ENCODE measurements around the gene ARL5C.
A peak's percentile ranks its signal among the peaks of the same experiment; 100 is the strongest.
"Not testable (repeated sequence)": the region's sequence is repeated elsewhere in the genome, so short reads cannot be mapped to it uniquely, and the experiment has no call there.

Gene ARL5C

DNA sequence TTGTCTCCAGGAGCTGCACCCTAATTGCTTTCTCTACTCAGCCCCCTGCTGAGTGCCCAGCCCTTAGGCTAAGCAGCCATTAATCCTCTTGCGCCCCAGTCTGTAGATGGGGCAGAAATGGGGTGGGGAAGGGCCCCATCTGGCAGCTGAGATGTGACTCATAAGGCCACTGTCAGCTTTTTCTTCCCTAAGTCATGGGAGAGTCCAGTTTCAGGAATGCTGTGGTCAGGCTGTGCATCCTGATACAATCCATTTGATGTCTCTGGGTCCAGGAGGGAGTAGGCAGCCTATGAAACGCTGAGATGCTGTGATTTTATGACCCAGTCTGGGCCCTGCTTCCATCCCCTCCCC, 26.8 kb downstream of the ARL5C start:
- DNase-seq: no peak

DNA sequence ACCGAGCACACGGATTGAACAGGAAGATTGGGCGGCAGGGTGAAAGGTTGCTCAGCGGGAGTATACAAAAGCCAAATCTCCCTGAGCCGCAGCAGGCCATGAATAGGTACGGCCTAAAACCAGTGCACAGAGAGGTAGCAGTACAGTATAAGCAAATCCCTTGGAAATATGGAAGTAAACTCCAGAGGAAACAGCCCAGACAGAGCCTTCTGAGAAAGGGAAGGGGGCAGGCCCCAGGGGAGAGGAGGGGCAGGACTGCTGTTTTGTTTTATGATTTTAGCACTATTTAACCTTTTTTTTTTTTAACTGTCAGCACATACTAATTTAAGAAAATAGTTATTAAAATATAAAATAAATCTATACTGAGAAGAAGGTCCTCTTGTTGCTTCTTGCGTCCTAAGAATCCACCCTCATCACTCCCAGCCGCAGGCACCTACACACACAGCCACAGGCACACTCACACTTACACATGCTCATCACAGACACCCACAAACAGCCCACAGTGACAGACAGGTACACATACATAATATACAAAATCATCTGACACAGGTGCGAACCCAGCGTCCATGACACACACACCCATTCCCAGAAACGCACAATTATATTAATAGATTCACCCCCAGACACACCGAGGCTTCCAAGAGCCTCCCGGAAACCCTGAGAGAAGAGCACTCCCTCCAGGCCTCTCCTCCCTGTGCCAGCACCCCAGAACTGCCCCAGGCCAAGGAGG, 27.4 kb downstream of the ARL5C start:
- no peak for DNase-seq

DNA sequence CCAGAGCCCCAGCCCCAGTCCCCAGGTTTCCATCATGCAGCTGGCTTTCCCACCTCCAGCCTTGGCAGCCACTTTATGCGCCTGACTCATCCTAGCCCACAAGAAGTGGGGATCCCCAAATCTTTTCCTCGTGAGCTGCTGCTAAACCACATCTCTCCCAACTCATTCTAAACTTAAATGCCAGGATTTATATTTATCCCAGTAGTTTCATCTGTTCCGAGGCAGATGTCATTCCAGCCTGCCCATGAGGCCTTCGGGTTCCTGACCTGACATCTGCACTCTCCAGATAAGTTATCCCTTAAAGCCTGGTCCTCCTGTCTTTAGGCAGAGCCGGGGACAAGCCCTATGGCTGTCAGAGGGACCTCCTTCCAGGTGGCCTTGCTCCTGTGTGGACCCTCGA, 31.1 kb downstream of the ARL5C start:
- DNase-seq: no peak

DNA sequence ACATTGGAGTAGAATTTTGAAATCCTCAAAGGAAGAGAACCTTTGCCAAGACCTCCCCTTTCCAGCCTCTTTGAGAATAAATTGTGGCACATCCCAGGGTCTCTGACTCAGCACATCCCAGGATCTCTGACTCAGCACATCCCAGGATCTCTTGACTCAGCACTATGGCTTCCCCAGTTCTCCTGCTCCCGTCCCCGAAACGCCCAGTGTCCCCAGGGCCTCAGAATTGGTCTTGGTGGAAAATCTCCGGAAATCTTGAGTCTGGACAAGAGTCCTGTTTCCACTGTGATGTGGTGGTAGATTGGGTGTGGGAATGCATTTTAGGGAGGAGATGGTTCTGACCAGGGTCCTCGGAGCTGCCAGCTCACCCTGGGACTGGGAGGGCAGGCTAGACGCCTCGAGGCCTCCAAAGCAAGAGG, 33.8 kb downstream of the ARL5C start:
- no peak for DNase-seq

DNA sequence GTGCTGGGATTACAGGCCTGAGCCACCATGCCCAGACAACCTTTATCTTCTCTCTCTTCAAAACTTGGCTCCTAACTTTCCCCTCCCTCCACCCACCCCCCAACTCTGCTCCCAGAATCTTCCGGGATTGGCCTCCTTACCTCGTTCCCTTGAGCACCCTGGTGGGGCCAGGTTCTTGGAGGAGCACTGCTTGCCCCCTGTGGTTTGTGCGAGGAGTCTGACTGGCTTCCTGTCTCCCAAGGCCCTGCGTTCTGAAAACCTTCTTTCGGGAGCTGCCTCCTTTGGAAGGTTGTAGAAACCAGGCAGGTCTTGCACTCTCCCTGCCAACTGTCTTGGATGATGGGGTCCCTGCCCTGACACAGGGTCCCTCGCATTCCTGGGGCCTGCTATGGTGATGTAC, 34.3 kb downstream of the ARL5C start:
- no peak for DNase-seq

DNA sequence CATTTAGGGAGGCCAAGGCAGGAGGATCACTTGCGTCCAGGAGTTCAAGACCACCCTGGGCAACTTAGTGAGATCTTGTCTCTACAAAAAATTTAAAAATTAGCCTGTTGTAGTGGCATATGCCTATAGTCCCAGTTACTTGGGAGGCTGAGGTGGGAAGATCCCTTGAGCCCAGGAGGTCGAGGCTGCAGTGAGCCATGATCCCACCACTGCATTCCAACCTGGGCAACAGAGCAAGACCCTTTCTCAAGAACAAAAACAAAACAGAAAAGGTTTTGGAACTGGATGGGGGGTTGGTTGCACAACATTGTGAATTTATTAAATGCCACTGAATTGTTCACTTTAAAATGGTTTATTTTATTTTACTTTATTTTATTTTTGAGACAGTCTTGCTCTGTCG, 35.8 kb downstream of the ARL5C start:
- no peak for DNase-seq

DNA sequence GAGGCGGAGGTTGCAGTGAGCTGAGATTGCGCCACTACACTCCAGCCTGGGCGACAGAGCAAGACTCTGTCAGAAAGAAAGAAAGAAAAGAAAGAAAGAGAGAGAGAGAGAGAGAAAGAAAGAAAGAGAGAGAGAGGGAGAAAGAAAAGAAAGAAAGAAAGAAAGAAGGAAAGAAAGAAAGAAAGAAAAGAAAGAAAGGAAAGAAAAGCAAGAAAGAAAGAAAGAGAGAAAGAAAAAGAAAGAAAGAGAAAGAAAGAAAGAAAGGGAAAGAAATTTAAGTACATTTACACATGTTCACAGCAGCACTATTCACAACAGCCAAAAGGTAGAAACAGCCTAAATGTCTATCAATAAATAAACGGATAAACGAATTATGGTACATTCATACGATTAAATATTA, 36.4 kb downstream of the ARL5C start:
- not testable (repeated sequence) for DNase-seq

DNA sequence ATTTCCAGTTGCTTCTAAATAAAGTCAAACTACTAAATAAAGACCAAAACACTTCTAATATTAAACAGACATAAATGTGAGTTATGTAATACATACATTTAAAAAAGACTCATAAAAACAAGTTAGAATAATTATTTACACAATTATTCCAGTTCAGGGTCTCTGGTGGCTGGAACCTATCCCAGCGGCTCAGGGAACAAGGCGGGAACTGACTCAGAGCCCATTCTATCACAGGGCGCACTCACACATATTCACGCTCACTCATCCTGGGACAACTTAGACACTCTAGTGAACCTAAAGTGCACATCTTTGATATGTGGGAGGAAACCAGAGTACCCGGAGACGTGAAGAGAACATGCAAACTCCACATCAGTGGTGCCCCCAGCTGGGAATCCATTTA, 39.5 kb downstream of the ARL5C start:
- no peak for DNase-seq

DNA sequence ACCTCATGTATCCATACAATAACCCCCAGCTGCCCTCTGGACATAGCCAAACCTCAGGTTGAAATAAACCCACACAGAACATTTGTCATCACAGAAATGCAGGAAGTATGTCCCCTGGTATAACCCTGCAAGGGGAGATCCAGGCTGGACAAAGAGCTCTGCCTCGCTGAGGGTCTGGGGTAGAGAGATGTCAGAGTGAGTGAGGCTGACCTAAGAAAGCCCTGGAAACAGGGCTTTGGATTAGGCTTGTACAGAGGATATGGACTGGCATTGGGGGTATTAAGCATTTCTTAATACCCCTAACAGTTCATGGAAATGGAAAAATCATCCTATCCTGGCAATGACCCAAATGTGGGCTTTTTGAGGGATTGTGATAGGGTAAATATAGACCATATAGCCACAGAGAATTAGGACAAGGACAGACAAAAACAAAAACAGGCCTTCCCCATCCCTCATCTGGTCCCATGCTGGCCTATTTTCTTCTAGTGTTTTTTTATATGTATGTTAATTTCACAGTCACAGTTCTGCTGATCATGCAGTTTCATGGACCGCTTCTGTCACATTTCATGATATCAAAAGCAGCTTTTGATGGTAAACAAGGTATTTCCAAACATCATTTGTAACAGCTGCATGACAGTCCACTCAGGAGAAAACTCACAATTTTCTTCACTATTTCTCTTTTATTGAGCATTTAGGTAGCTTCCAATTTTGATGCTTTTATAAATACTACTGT, 40.7 kb downstream of the ARL5C start:
- DNase-seq: no peak

DNA sequence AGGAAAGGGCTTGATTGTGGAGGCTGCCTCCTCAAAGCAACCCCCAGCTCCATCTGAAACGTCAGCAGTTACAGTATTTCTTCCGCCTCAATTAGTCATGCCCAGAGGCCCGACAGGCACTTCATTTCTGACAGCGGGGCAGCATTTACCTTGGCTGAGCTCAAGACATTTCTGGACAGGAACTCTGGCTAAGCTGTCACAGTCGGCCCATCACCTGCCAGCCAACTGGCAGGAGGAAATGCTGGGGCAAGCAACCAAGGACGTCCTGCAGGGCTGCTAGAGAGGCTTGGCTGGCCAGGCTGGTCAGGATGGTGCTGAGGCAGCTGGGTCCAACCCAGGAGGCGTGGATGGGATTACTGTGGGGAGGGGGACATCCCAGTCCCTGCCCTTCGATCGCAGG, 42.3 kb downstream of the ARL5C start:
- DNase-seq: no peak

DNA sequence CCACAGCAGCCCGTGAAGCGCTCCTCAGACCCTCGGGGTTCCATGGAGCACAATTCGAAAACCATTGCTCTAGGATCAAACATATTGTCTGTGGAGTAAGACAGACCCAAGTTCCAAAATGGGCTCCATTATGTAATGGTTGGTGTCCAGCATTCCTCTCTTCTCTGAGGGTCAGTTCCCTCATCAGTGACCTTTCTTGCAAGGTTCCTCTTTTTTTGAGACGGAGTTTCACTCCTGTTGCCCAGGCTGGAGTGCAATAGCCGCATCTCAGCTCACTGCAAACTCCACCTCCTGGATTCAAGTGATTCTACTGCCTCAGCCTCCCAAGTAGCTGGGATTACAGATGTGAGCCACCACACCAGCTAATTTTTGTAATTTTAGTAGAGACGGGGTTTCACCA, 43.0 kb downstream of the ARL5C start:
- peak; percentile 17 to 37 for DNase-seq

DNA sequence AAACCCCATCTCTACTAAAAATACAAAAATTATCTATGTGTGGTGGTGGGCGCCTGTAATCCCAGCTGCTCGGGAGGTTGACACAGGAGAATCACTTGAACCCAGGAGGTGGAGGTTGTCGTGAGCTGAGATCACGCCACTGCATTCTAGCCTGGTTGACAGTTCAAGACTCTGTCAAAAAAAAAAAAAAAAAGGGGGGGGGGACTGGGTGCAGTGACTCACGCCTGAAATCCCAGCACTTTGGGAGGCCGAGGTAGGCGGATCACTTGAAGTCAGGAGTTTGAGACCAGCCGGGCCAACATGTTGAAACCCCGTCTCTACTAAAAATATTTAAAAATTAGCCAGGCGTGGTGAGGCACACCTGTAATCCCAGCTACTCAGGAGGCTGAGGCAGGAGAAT, 44.0 kb downstream of the ARL5C start:
- not testable (repeated sequence) for DNase-seq

DNA sequence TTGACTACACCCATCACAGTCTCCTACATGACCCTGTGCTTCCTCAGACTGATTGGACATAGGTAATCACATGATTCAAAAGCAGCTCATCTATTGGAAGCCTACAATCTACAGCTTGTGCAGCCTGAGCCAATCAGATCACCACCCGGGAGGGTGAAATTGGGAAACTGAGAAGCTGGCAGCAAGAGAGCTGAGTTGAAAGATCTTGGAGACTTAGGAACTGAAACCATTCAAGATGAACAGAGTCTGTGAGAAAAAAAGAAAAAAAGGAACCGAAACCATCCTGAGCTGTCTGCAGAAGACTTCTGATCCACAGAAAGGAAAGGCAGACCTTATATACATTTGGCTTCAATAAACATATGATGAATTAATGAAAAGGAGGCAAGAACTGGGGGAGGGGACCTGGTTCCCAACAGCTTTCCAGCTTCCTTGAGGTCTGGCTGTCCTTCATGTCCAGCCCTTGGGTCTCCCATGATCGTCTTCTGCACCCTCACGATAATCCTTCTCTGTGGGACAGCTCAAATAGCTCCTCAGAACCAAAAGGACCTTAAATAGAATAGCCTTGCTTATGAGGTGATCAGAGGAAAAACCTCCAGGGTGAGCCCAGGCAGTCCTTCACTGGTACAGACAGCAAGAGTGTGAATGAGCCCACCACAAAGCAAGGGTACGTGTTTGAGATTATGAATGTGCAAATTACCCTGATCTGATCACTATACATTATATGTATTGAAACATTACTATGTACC, 47.1 kb downstream of the ARL5C start:
- peak; percentile 68 to 81 for DNase-seq

DNA sequence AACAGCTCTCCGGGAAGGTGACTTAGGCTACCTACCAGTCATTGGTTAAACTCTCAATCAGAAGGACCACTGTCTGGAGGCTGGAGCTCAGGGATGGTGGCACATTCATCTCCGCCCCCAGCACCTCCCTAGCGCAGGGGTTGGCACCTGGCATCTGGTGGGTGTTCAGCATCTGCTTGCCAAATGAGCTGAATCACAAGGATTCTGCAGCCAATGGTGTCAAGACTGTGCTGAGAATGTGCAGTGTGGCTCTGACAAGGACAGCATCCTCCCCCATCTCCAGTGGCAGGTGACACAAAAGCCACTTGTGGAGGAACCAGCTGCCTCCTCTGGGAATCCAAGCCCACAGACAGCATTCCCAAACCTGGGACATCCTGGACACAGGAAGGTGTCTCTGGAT, 49.7 kb downstream of the ARL5C start:
- DNase-seq: no peak

DNA sequence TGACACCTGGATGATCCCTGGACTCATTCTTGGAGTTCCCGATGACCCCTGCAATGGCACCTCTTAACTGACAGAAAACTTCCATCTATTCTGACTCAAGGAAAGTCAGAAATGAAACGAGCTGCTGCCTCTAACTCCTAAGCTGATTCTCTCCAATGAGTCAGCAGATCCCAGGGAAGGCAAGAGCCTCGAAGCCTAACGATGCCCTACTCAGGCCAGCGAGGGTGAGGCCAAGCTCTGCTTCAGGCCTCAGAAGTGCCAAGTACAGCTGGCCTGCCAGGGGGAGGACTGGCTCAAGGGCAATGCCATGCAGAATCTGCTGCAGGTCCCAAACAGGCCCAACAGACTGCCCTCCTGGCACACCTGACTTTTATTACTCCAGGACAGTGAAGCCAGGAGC, 50.8 kb downstream of the ARL5C start:
- no peak for DNase-seq

DNA sequence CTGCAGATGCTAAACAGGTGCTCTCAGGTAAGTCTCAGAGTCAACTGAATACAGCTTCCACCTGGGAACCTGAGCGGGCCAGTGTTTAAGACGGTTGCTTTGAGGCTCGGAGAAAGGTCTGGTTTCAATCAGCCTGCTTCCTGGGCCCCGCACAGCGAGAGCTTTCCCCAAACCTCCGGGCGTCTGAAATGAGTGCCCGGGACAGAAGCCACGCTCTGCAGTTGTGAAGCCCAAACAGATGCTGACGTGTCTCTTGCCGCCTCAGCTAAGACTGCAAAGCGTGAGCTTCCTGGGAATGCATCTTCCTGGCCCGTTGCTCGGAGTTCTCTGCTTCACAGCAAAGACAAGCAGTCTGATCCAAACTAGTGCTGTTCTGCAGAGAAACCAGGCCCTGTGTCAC, 51.2 kb downstream of the ARL5C start:
- no peak for DNase-seq

DNA sequence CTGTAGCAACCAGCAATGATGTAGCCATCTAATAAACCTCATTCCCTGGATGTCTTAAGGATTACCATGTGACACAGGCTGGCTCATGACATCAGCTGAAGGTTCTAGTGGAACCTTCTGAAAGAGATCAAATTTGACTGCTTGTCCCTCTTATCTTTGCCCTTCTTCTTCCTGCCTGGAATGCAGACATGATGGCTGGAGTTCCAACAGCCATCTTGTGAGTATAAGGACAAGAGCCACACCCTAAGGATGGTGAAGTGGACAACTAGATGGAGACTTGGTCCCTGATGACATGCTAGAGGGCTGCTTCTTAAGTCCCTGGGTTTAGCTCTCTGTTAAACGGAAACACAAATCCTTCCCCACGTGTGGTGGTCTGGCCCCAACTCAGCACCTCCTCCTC, 52.1 kb downstream of the ARL5C start:
- DNase-seq: no peak

DNA sequence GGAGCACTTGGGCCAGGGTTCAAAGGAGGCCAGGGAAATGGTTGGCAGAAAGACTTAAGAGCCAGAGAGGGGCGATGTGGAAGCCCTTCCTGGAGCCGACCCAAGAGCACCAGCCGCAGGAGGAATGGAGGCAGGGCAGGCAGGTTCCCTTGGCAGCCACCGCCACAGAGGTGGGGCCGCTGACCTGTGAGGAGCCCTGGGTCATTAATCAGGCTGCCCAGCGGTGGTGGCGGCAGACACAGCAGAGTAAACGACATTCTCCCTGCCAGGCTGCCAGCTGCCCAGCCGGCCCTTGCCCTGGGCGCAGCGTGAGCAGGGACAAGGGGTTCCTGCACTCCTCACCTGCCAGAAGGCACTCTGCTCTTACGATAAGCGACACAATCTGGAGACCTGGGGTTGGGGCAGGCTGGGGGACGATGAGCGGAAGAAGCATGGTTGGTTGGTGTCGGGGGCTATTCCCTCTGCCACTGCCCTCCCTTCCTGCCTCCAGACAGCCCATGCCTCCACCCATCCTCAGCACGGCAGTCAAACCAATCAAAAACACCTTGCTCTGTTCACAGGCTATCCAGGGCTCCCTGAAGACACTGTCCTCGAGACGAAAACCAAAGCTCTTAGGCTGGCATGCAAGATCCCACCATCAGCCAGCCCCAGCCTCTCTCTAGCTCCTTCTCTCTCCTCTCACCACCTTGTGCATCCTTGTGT, 55.4 kb downstream of the ARL5C start:
- no peak for DNase-seq

DNA sequence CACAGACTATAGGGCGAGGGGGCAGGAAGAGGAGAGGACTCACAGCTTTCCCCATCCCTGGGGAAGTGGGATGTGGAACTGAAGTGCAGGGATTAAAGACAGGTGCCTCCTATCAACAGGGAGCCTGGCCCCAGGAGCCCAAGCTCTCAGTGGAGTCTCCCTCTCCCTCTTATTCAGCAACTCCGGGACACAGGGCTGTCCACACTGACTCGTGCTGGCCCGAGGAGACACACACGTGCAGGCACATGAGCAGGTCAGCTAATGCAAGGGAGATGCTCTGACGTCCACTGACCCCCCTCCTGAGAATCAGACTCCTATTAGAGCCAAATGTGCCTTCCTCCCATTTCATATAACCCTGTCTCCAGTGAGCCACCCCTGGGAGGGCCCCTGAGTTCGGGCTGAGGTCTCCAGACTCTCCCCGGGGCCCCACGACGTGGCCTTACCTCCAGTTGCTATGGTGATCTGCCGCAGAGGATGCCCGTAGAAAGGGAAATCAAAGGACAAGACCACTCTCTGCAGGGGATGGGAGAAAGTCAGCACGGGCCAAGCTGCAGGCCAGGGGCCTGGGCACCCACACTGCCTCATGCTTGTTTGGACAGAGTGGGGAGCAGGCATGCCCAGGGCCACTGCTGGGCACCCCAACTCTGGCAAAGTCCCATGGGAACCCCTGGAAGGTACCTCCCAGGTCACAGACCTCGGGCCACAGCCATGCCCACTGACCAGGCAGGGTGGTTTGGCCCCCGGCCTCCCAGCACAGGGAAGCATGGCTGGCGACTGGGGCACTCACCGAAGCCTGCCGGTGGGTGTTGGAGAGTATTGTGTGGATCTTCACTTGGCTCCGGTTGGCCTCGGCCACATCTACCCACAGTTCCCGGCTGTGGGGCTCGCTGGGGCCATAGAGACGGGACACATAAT, 57.2 kb downstream of the ARL5C start:
- no peak for DNase-seq

DNA sequence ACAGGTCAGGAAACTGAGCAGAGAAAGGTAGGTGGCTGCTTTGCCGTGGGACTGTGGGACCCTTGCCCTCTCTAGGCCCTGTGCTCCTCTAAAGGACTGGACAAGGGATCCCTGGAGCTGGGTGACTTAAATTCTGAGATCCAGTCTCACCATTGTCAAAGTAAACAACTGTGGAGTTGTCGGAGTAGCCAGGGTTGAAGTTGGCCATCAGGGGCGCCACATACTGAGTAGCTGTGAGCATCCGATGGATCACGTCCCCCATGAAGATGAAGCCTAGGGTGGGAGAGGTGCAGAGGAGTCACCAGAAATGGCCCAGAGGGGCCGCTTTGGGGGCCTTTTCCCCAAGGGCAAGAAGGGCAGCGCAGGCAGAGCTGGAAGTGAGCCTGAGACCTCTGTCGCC, 58.0 kb downstream of the ARL5C start:
- DNase-seq: no peak

DNA sequence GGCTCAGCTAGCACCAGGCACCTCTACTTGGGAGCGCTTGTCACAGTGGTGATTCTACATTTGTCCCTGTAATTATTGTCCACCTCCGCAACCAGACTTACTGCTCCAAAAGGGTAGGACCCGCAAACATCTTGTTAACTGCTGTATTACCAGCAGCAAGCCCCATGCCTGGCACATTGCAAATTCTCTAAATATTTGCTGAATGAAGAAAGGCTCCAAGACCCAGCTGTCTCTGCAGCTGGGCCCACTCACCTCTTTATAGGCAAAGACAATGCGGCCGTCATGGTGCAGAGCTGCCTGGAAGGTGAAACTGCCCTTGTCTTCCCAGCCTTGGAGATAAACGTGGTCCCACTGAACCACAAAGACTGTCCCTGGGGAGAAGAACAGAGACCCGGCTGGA, 58.8 kb downstream of the ARL5C start:
- DNase-seq: no peak
